Heart right ventricle (tissue), 16 donors: Measurements from ENCODE around the gene ARID3C. TPM values are rescaled to one million over a fixed set of nuclear protein-coding genes. Genes with fewer than 3 reads are reported as not detected.

Source experiments
- ATAC-seq, 8 donors: fragments of 200-7000 bp; cut with Tn5 transposase; one replicate each; pipeline ENCODE4 v1.9.1; 2020; ENCODE audit warnings: mild to moderate bottlenecking in 8 of 8, moderate library complexity in 8 of 8, moderate number of reproducible peaks in 1 of 8
- DNase-seq, 2 donors: peaks; one replicate each; pipeline ENCODE4 v3.0.0-alpha.2; 2020
- H3K27ac ChIP-seq, 10 donors: fragments of 200-600 bp; sonication (generic) in 2 of 10; one replicate each; pipeline versions ENCODE4 v1.5.0 to v1.8.0; 2020 to 2022; ENCODE audit warnings: mild to moderate bottlenecking in 3 of 10
- H3K27me3 ChIP-seq, 7 donors: fragments of 200-600 bp; one replicate each; pipeline ENCODE4 v1.8.0; 2021 to 2022; ENCODE audit warnings: mild to moderate bottlenecking in 2 of 7
- H3K36me3 ChIP-seq, 9 donors: fragments of 200-600 bp; sonication (generic) in 1 of 9; one replicate each; pipeline versions ENCODE4 v1.5.0 to v1.8.0; 2020 to 2022; ENCODE audit warnings: mild to moderate bottlenecking in 2 of 9
- H3K4me1 ChIP-seq, 9 donors: fragments of 200-600 bp; sonication (generic) in 1 of 9; one replicate each; pipeline versions ENCODE4 v1.5.0 to v1.8.0; 2020 to 2022; ENCODE audit warnings: mild to moderate bottlenecking in 4 of 9
- H3K4me3 ChIP-seq, 10 donors: fragments of 200-600 bp; sonication (generic) in 2 of 10; one replicate each; pipeline versions ENCODE4 v1.5.0 to v1.8.0; 2020 to 2022; ENCODE audit warnings: mild to moderate bottlenecking in 7 of 10, moderate library complexity in 2 of 10
- H3K9me3 ChIP-seq, 11 donors: fragments of 200-600 bp in 10 of 11; sonication (generic) in 2 of 11; one replicate each; pipeline versions ENCODE4 v1.5.0 to v1.8.0; 2013 to 2022; ENCODE audit warnings: mild to moderate bottlenecking in 2 of 11, control low read depth in 1 of 11, moderate library complexity in 1 of 11
- WGBS, 2 donors: extraction: QIAGEN DNeasy Blood & Tissue Kit; methylation state at CpG; one replicate each; pipeline ENCODE4 v1.1.7; 2013; ENCODE audit warnings: inconsistent platforms in 1 of 2; 5-methylcytosine and 5-hydroxymethylcytosine counted together
- intact Hi-C, 10 donors: fragments of 100-400 bp; cut with DNase I; formaldehyde crosslinking; loops; one replicate each; pipeline versions ENCODE4 v1.11.1 to v1.14.2; 2022
- polyA plus RNA-seq, 2 donors: library from polyadenylated mRNA; stranded (reverse); fragments of 200-250 nt; gene quantifications; one replicate each; pipeline ENCODE4 v1.2.3, GENCODE V29; 2013
- total RNA-seq, 10 donors: library from RNA; stranded (reverse); fragmentation: NEBNext Ultra II Directional in 3 of 10; extraction: Animal tissue kit (Norgen Biotek cat#: 25700) in 3 of 10; gene quantifications; one replicate each; pipeline versions ENCODE4 v1.2.1 to v1.2.4, GENCODE V29; 2021 to 2023
- TF ChIP-seq, protein P1 (sequence below), 9 donors: fragments of 200-600 bp; sonication (generic) in 2 of 9; IDR thresholded peaks; one replicate each; pipeline versions ENCODE4 v1.5.0 to v1.8.0; 2021 to 2022; ENCODE audit warnings: antibody characterized with exemption in 9 of 9, mild to moderate bottlenecking in 5 of 9, moderate library complexity in 1 of 9
- donor health status: Arrhythmogenic right ventricular cardiomyopathy.
- donor health status: ischemic (EF 13 %, LVEDD 7.1; RV severe dilation, severe dysfunction).
- donor health status: healthy with polysubstance abuse.
- donor health status: DM: no; HTN: yes; CAD: no.
- donor health status: DM: no; HTN: no; CAD: no.
- donor health status: ischemic (EF 25% LVEDD 6.9; RV normal size, moderate dysfunction).
- donor health status: ischemic (EF 25% LVEDD 5.7; RV mildly dilated, moderate dysfunction).
- donor health status: healthy.
- donor health status: DM: yes; HTN: yes; CAD: no.
- donor health status: Ischemic cardiomyopathy.
- donor health status: ischemic (EF 35%, LVEDD 5.7; RV mildly dilated, moderate dysfunction).
- donor health status: nonischemic (EF 11% LVEDD 7.7; RV severe dilation, severe dysfunction).
- donor health status: DM: yes; HTN: yes; CAD: no.
- donor health status: PGD.
- donor health status: ischemic (EF 29% LVEDD 5.4; RV normal size, mild dysfunction).
- donor health status: nonischemic (EF 23%, LVEDD 6.1; RV moderate dilation, normal function).

Gene ARID3C
- total and polyA plus RNA-seq, 12 donors: not detected

DNA sequence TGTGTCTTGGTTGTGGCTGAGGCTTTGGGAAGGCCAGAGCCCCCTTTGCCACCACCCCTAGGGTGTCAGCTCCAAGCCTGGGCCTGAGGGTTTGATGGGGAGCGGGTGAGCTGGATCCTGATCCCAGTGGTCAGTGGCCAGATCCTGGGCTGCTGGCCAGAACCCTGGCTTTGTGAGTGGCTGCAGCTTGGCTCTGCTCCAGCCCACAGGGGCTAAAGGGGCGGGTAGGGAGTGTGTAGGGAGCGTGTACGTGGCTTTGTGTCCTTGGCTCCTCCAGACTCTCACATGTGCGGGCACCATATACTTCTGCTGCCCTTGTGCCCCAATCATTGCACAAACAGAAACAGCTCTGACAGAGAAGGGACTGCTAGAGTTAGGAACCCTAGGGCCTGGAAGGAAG, 21.9 kb upstream of the ARID3C start:
- no peak for ATAC-seq
- WGBS, 2 donors: 50 to 60% methylated on average over 5 of the region's 5 CpGs
- intact Hi-C loops: no loop called here
- TF ChIP-seq, protein P1, sequence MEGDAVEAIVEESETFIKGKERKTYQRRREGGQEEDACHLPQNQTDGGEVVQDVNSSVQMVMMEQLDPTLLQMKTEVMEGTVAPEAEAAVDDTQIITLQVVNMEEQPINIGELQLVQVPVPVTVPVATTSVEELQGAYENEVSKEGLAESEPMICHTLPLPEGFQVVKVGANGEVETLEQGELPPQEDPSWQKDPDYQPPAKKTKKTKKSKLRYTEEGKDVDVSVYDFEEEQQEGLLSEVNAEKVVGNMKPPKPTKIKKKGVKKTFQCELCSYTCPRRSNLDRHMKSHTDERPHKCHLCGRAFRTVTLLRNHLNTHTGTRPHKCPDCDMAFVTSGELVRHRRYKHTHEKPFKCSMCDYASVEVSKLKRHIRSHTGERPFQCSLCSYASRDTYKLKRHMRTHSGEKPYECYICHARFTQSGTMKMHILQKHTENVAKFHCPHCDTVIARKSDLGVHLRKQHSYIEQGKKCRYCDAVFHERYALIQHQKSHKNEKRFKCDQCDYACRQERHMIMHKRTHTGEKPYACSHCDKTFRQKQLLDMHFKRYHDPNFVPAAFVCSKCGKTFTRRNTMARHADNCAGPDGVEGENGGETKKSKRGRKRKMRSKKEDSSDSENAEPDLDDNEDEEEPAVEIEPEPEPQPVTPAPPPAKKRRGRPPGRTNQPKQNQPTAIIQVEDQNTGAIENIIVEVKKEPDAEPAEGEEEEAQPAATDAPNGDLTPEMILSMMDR (IDR thresholded peaks at IDR 0.05): no peak
- peak overlapping the region in 6 of 10 donors; percentile 76 to 93 (median 86) for H3K27ac ChIP-seq
- H3K27me3 ChIP-seq: no peaks in the 10 kb centered on the region
- DNase-seq: no peak
- no peaks in the 10 kb centered on the region for H3K9me3 ChIP-seq
- H3K36me3 ChIP-seq: peaks cover 0 to 31% (median 13%) of the 10 kb centered on the region in 9 donors
- no peak overlapping the region for H3K4me3 ChIP-seq
- H3K4me1 ChIP-seq: peaks cover 21 to 76% (median 67%) of the 10 kb centered on the region in 9 donors

GRCh38 chr9:34648673-34649072, 19.8 kb upstream of the ARID3C start:
- 88 to 92% methylated on average over 8 of the region's 8 CpGs for WGBS, 2 donors
- H3K4me3 ChIP-seq: no peak overlapping the region
- H3K27ac ChIP-seq: no peak overlapping the region
- ATAC-seq (no peak), DNase-seq (no peak)
- no peaks in the 10 kb centered on the region for H3K27me3 ChIP-seq
- TF ChIP-seq, protein P1 (IDR thresholded peaks at IDR 0.05): no peak
- intact Hi-C loops: loop anchor here in 1 of 10 donors (2.0 kb wide), 1 partner anchor 16 kb away; no protein-coding TSS in a partner anchor
- no peaks in the 10 kb centered on the region for H3K9me3 ChIP-seq
- H3K36me3 ChIP-seq: peaks cover 0 to 31% (median 13%) of the 10 kb centered on the region in 9 donors
- peaks cover 13 to 56% (median 49%) of the 10 kb centered on the region in 9 donors for H3K4me1 ChIP-seq

DNA sequence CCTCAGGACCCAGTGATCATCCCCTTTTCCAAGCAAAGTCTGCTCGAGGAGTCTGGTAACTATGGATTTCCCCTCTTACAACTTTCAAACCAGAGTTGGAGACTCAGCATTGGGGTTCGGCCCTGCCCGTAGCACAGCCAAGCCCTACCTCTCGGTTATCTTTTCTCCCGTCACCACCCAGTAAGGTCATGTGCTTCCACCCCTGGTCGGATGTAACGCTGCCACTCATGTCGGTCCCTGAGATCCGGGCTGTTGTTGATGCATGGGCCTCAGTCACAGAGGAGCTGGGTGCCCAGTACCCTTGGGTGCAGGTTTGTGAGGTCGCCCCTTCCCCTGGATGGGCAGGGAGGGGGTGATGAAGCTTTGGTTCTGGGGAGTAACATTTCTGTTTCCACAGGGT, 18.8 kb upstream of the ARID3C start:
- H3K36me3 ChIP-seq: peaks cover 0 to 31% (median 13%) of the 10 kb centered on the region in 9 donors
- TF ChIP-seq, protein P1 (IDR thresholded peaks at IDR 0.05): no peak
- ATAC-seq (no peak), DNase-seq (no peak)
- H3K4me3 ChIP-seq: peak overlapping the region; percentile 52 to 93 (median 72)
- H3K9me3 ChIP-seq: no peaks in the 10 kb centered on the region
- intact Hi-C loops: loop anchor here in 1 of 10 donors (2.0 kb wide), 1 partner anchor 17 kb away; no protein-coding TSS in a partner anchor
- WGBS, 2 donors: 36 to 45% methylated on average over 10 of the region's 10 CpGs
- no peaks in the 10 kb centered on the region for H3K27me3 ChIP-seq
- peaks cover 9 to 46% (median 39%) of the 10 kb centered on the region in 9 donors for H3K4me1 ChIP-seq
- H3K27ac ChIP-seq: peak overlapping the region in 9 of 10 donors; percentile 84 to 97 (median 92)

DNA sequence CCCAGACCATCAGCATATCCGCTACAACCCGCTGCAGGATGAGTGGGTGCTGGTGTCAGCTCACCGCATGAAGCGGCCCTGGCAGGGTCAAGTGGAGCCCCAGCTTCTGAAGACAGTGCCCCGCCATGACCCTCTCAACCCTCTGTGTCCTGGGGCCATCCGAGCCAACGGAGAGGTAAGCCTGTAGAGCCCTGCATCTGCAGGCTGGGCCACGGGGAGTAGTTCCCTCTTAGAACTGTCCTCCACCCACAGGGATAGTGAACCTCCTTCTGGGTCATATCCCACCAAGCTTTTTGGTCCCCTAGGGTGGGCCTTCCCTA, 18.2 kb upstream of the ARID3C start:
- intact Hi-C loops: no loop called here
- peaks cover 9 to 40% (median 34%) of the 10 kb centered on the region in 9 donors for H3K4me1 ChIP-seq
- DNase-seq (no peak), ATAC-seq (peak in 1 of 8 donors; percentile 2)
- WGBS, 2 donors: 1 to 2% methylated on average over 8 of the region's 8 CpGs
- peak overlapping the region; percentile 84 to 97 (median 91) for H3K27ac ChIP-seq
- H3K4me3 ChIP-seq: peak overlapping the region; percentile 52 to 93 (median 72)
- peaks cover 0 to 31% (median 13%) of the 10 kb centered on the region in 9 donors for H3K36me3 ChIP-seq
- H3K9me3 ChIP-seq: no peaks in the 10 kb centered on the region
- TF ChIP-seq, protein P1 (IDR thresholded peaks at IDR 0.05): no peak
- H3K27me3 ChIP-seq: no peaks in the 10 kb centered on the region
